PC-9 (cell line): ENCODE data around the gene GLP2R. TPM values are rescaled to one million over a fixed set of nuclear protein-coding genes. Genes with fewer than 3 reads are reported as not detected.

Experiments
- BruUV-seq: library from RNA; stranded (reverse); fragments of 400-500 nt; replicated peaks from 2 replicates; lab custom pipeline; 2021; lab: Mats Ljungman, UMichigan
- CTCF ChIA-PET: fragments of 300-600 bp; sonication (Branson Sonifier 250); formaldehyde crosslinking; loops from one replicate; lab custom pipeline; 2022; ENCODE audit warnings: antibody characterized with exemption; lab: Charles Lee
- POLR2A ChIA-PET: fragments of 300-600 bp; sonication (Branson Sonifier 250); formaldehyde crosslinking; loops from one replicate; lab custom pipeline; 2022; ENCODE audit warnings: antibody characterized with exemption; ENCODE audit not compliant: unreplicated experiment; lab: Charles Lee
- DNase-seq, 2 experiments: peaks; one replicate each; pipeline versions ENCODE4 v3.0.0 to v3.0.0-alpha.2; 2015 to 2022; ENCODE audit warnings: mixed read lengths in 1 of 2
- H2AFZ ChIP-seq: fragments of 200-600 bp; sonication (generic); 2 replicates; pipeline ENCODE4 v1.8.1; 2017; ENCODE audit warnings: antibody characterized with exemption
- H3F3A ChIP-seq: fragments of 200-600 bp; sonication (generic); 2 replicates; pipeline ENCODE4 v1.8.1; 2017; ENCODE audit warnings: antibody characterized with exemption, mild to moderate bottlenecking, low read depth; ENCODE audit not compliant: insufficient read depth
- H3K27ac ChIP-seq: fragments of 200-600 bp; sonication (generic); 2 replicates; pipeline ENCODE4 v1.6.1; 2016; ENCODE audit warnings: mixed run types
- H3K27me3 ChIP-seq: fragments of 200-600 bp; sonication (generic); 2 replicates; pipeline ENCODE4 v1.6.1; 2016; ENCODE audit warnings: low read depth, mixed run types; ENCODE audit not compliant: insufficient read depth
- H3K36me3 ChIP-seq: fragments of 200-600 bp; sonication (generic); 2 replicates; pipeline ENCODE4 v1.6.1; 2016; ENCODE audit warnings: low read depth, mixed run types
- H3K4me1 ChIP-seq: fragments of 200-600 bp; sonication (generic); replicated peaks from 2 replicates; pipeline ENCODE4 v1.6.1; 2016; ENCODE audit warnings: mixed run types; ENCODE audit not compliant: insufficient read depth
- H3K4me2 ChIP-seq: fragments of 200-600 bp; sonication (generic); 2 replicates; pipeline ENCODE4 v1.6.1; 2017; ENCODE audit warnings: mixed run types
- H3K4me3 ChIP-seq: fragments of 200-600 bp; sonication (generic); 2 replicates; pipeline ENCODE4 v1.6.1; 2016; ENCODE audit warnings: mixed run types
- H3K79me2 ChIP-seq: fragments of 200-600 bp; sonication (generic); 2 replicates; pipeline ENCODE4 v1.6.1; 2017; ENCODE audit warnings: low read depth, mixed run types
- H3K9me2 ChIP-seq: fragments of 200-600 bp; sonication (generic); 2 replicates; pipeline ENCODE4 v1.8.1; 2017; ENCODE audit warnings: mild to moderate bottlenecking; ENCODE audit not compliant: insufficient read depth
- H3K9me3 ChIP-seq: fragments of 200-600 bp; sonication (generic); 2 replicates; pipeline ENCODE4 v1.8.1; 2016; ENCODE audit warnings: low read depth; ENCODE audit not compliant: insufficient read depth
- H4K20me1 ChIP-seq: fragments of 200-600 bp; sonication (generic); 2 replicates; pipeline ENCODE4 v1.8.1; 2017; ENCODE audit not compliant: insufficient read depth
- EZH2 ChIP-seq: fragments of 200-600 bp; sonication (generic); IDR thresholded peaks from 2 replicates; pipeline ENCODE4 v1.8.0; 2017; ENCODE audit warnings: antibody characterized with exemption, low read depth
- intact Hi-C: fragments of 100-400 bp; cut with micrococcal nuclease; formaldehyde crosslinking; loops from one replicate; pipeline ENCODE4 v1.10.0; 2022; ENCODE audit not compliant: unreplicated experiment
- total RNA-seq: library from RNA; stranded (reverse); gene quantifications from 2 replicates; pipeline ENCODE4 v1.2.3, GENCODE V29; 2021
- TF ChIP-seq, protein P1 (sequence below): fragments of 200-600 bp; sonication (generic); conservative IDR thresholded peaks from 2 replicates; pipeline ENCODE4 v1.6.1; 2017; ENCODE audit warnings: mixed run types, antibody characterized with exemption, mild to moderate bottlenecking, moderate library complexity

Gene GLP2R
- total RNA-seq, 1 experiment from 2014 or later = 3.2 TPM

DNA sequence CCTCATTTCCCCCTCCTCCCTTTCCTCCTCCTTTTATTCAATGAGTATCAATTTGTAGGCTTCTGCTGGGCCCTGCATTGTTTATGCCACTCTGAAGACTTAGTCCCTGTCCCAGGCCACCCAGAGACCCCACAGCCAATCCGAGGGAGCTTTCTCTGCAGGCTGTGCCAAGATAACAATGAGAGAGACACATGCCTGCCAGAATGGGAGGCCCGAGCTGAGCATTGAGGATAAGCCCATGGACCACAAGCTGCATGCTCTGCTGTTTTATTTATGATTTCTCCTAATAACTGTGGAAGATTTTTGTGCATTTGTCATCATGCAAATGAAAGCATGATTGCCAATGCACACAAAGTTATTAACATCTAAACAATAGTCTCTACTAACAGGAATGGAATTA lies 76.4 kb downstream of the GLP2R start:
- Histone ChIP-seq H3K4me2 (no peak overlapping the region), H3K79me2 (no peaks in the 10 kb centered on the region), H3F3A (no peaks in the 10 kb centered on the region), H3K36me3 (no peaks in the 10 kb centered on the region), H3K4me1 (peaks cover 8% of the 10 kb centered on the region; the same call in 1 of the 2 replicates), H3K4me3 (no peak overlapping the region), H2AFZ (no peak overlapping the region), H3K27me3 (no peaks in the 10 kb centered on the region), H3K9me2 (no peaks in the 10 kb centered on the region), H3K9me3 (no peaks in the 10 kb centered on the region), H4K20me1 (no peaks in the 10 kb centered on the region), H3K27ac (no peak overlapping the region)
- intact Hi-C loops = no loop called here
- no peak for DNase-seq
- no TSS peak for BruUV-seq
- CTCF ChIA-PET = no interaction called here
- POLR2A ChIA-PET = no interaction called here
- TF ChIP-seq, protein P1, sequence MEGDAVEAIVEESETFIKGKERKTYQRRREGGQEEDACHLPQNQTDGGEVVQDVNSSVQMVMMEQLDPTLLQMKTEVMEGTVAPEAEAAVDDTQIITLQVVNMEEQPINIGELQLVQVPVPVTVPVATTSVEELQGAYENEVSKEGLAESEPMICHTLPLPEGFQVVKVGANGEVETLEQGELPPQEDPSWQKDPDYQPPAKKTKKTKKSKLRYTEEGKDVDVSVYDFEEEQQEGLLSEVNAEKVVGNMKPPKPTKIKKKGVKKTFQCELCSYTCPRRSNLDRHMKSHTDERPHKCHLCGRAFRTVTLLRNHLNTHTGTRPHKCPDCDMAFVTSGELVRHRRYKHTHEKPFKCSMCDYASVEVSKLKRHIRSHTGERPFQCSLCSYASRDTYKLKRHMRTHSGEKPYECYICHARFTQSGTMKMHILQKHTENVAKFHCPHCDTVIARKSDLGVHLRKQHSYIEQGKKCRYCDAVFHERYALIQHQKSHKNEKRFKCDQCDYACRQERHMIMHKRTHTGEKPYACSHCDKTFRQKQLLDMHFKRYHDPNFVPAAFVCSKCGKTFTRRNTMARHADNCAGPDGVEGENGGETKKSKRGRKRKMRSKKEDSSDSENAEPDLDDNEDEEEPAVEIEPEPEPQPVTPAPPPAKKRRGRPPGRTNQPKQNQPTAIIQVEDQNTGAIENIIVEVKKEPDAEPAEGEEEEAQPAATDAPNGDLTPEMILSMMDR = no peak
- TF ChIP-seq EZH2 = no peak

- H3K36me3 ChIP-seq = no peaks in the 10 kb centered on the region
- no TSS peak for BruUV-seq
- no peaks in the 10 kb centered on the region for H3K79me2 ChIP-seq
- H3K9me2 ChIP-seq = no peaks in the 10 kb centered on the region
- no peaks in the 10 kb centered on the region for H4K20me1 ChIP-seq
- POLR2A ChIA-PET = no interaction called here
- H2AFZ ChIP-seq = no peak overlapping the region
- no peak for DNase-seq
- CTCF ChIA-PET = interaction anchor here (0.6 to 1.0 kb wide), 3 partner anchors 24 to 808 kb away, joined by 8 to 9 read pairs (median 8); no protein-coding TSS in a partner anchor
- peaks cover 8% of the 10 kb centered on the region; the same call in 1 of the 2 replicates for H3K4me1 ChIP-seq
- H3F3A ChIP-seq = no peaks in the 10 kb centered on the region
- intact Hi-C loops = no loop called here
- TF ChIP-seq, protein P1 = no peak
- no peak for TF ChIP-seq EZH2
- no peaks in the 10 kb centered on the region for H3K9me3 ChIP-seq
- no peak overlapping the region for H3K4me3 ChIP-seq
- no peaks in the 10 kb centered on the region for H3K27me3 ChIP-seq
- no peak overlapping the region for H3K4me2 ChIP-seq
- no peak overlapping the region for H3K27ac ChIP-seq
Observed at GRCh38 chr17:9904277-9905077, 78.8 kb downstream of the GLP2R start.

DNA sequence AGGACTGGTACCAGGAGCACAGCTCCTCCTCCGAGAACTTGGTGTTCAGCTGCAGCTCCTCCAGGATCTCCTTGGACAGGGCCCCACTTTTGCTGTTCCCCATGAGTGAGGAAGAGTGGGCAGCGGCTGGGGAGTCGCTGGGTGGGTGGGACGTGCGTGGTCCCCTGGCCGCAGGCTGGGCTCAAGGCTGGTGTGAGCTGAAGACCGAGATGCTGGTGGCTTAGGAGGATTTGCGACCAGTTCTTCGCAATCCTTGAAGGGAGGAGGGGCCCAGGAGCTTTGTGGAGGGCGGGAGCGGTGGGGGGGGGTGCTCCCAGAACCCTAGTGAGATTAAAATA lies 79.3 kb downstream of the GLP2R start, which contains the start of gene RCVRN:
Gene RCVRN (minus strand): TSS at position 194 of the 338 bp plus-strand sequence. CDS start 91 bp downstream, at position 103.
- H3K27ac ChIP-seq = no peak within 1 kb of the TSS
- no peaks in the 10 kb centered on the region for H3K9me2 ChIP-seq
- H3F3A ChIP-seq = no peaks in the 10 kb centered on the region
- no peak within 1 kb of the TSS for H3K4me3 ChIP-seq
- DNase-seq = no peak
- intact Hi-C loops = no loop called here
- no peak within 1 kb of the TSS for H2AFZ ChIP-seq
- ChIA-PET POLR2A (no interaction called here), CTCF (interaction anchor here (0.7 to 1.0 kb wide), 2 partner anchors 23 to 807 kb away, joined by 8 to 9 read pairs; no protein-coding TSS in a partner anchor)
- H3K27me3 ChIP-seq = no peaks in the 10 kb centered on the region
- H4K20me1 ChIP-seq = no peaks in the 10 kb centered on the region
- H3K4me2 ChIP-seq = no peak within 1 kb of the TSS
- peaks cover 8% of the 10 kb centered on the region; the same call in 1 of the 2 replicates for H3K4me1 ChIP-seq
- no peaks in the 10 kb centered on the region for H3K79me2 ChIP-seq
- no peak for TF ChIP-seq EZH2
- TF ChIP-seq, protein P1 = no peak
- no peaks in the 10 kb centered on the region for H3K36me3 ChIP-seq
- no peaks in the 10 kb centered on the region for H3K9me3 ChIP-seq
- no TSS peak for BruUV-seq
